Stimulated activated CD8-positive, alpha-beta memory T cell treated with anti-CD3 and anti-CD28 coated beads, Interleukin-15, amount 100 ng/mL, for 48 hours (primary cell): ENCODE data around the gene SMAP1.

Source experiments
- DNase-seq, 2 donors: peaks; one replicate each; pipeline ENCODE4 v3.0.0-alpha.2; 2020; ENCODE audit warnings: low read depth in 2 of 2

SMAP1 gene

GRCh38 chr6:70684794-70685493, 17.3 kb downstream of the SMAP1 start:
- DNase-seq = no peak

- no peak for DNase-seq
Observed at GRCh38 chr6:70685494-70686180, 18.0 kb downstream of the SMAP1 start.

- no peak for DNase-seq
Observed at GRCh38 chr6:70686548-70687133, 19.0 kb downstream of the SMAP1 start.

GRCh38 chr6:70693887-70694286, 26.2 kb downstream of the SMAP1 start:
- no peak for DNase-seq

- DNase-seq = no peak
Observed at GRCh38 chr6:70694371-70694770, 26.7 kb downstream of the SMAP1 start.

GRCh38 chr6:70700922-70701876, 33.5 kb downstream of the SMAP1 start:
- no peak for DNase-seq

- DNase-seq = no peak
Observed at GRCh38 chr6:70705772-70706171, 38.1 kb downstream of the SMAP1 start.

GRCh38 chr6:70706491-70707123, 38.9 kb downstream of the SMAP1 start:
- no peak for DNase-seq

GRCh38 chr6:70707893-70708292, 40.2 kb downstream of the SMAP1 start:
- DNase-seq = no peak

- DNase-seq = no peak
Observed at GRCh38 chr6:70708448-70708847, 40.8 kb downstream of the SMAP1 start.

- DNase-seq = no peak
Observed at GRCh38 chr6:70709826-70710225, 42.1 kb downstream of the SMAP1 start.

GRCh38 chr6:70714716-70715257, 47.1 kb downstream of the SMAP1 start:
- DNase-seq = no peak

GRCh38 chr6:70717038-70717801, 49.5 kb downstream of the SMAP1 start:
- no peak for DNase-seq

GRCh38 chr6:70724524-70724923, 56.8 kb downstream of the SMAP1 start:
- DNase-seq = no peak

GRCh38 chr6:70725817-70726415, 58.2 kb downstream of the SMAP1 start:
- no peak for DNase-seq

- no peak for DNase-seq
Observed at GRCh38 chr6:70734381-70734780, 66.7 kb downstream of the SMAP1 start.

GRCh38 chr6:70734979-70735378, 67.3 kb downstream of the SMAP1 start:
- DNase-seq = no peak

GRCh38 chr6:70735513-70735912, 67.8 kb downstream of the SMAP1 start:
- DNase-seq = no peak

GRCh38 chr6:70738028-70738427, 70.3 kb downstream of the SMAP1 start:
- no peak for DNase-seq

GRCh38 chr6:70739534-70739933, 71.9 kb downstream of the SMAP1 start:
- DNase-seq = no peak
